Sigmoid colon (tissue), 7 donors: ENCODE data around the gene ADK. TPM values are rescaled to one million over a fixed set of nuclear protein-coding genes. Genes with fewer than 3 reads are reported as not detected.
"Not testable (repeated sequence)": the region's sequence is repeated elsewhere in the genome, so short reads cannot be mapped to it uniquely, and the experiment has no call there.

ENCODE experiments used
- DNase-seq: peaks from one replicate; pipeline ENCODE4 v3.0.0-alpha.2; 2019
- H3K27ac ChIP-seq, 4 donors: fragments of 200-600 bp; sonication (generic); one replicate each; pipeline ENCODE4 v1.5.1; 2016 to 2019; ENCODE audit warnings: mild to moderate bottlenecking in 1 of 4
- H3K27me3 ChIP-seq, 3 donors: fragments of 200-600 bp; sonication (generic); one replicate each; pipeline ENCODE4 v1.5.1; 2019; ENCODE audit warnings: mild to moderate bottlenecking in 1 of 3
- H3K36me3 ChIP-seq, 4 donors: fragments of 200-600 bp; sonication (generic); one replicate each; pipeline ENCODE4 v1.5.1; 2016 to 2019
- H3K4me1 ChIP-seq, 4 donors: fragments of 200-600 bp; sonication (generic); one replicate each; pipeline ENCODE4 v1.5.1; 2017 to 2019
- H3K4me3 ChIP-seq, 4 donors: fragments of 200-600 bp; sonication (generic); one replicate each; pipeline ENCODE4 v1.5.1; 2017 to 2019; ENCODE audit warnings: mild to moderate bottlenecking in 2 of 4, moderate library complexity in 1 of 4
- H3K9me3 ChIP-seq, 4 donors: fragments of 200-600 bp in 3 of 4; sonication (generic) in 3 of 4; one replicate each; pipeline versions ENCODE4 v1.5.1 to v1.6.1; 2013 to 2019
- CTCF ChIP-seq, 4 experiments: fragments of 450-650 bp in 3 of 4; fragments of 200-600 bp in 1 of 4; IDR thresholded peaks; one replicate each; pipeline ENCODE4 v1.5.1; 2016 to 2019; ENCODE audit warnings: antibody characterized with exemption in 4 of 4, mild to moderate bottlenecking in 3 of 4, moderate library complexity in 2 of 4
- EP300 ChIP-seq, 4 donors: sonication (generic); formaldehyde crosslinking; IDR thresholded peaks; one replicate each; pipeline ENCODE4 v1.6.1; 2017; ENCODE audit warnings: antibody characterized with exemption in 4 of 4
- POLR2A ChIP-seq, 2 donors: fragments of 450-650 bp; IDR thresholded peaks; one replicate each; pipeline ENCODE4 v1.6.1; 2016; ENCODE audit warnings: antibody characterized with exemption in 2 of 2, mild to moderate bottlenecking in 2 of 2, moderate library complexity in 2 of 2
- POLR2AphosphoS5 ChIP-seq, 4 donors: sonication (generic); formaldehyde crosslinking; IDR thresholded peaks; one replicate each; pipeline ENCODE4 v1.6.1; 2017; ENCODE audit warnings: antibody characterized with exemption in 4 of 4
- WGBS, 2 donors: extraction: QIAGEN DNeasy Blood & Tissue Kit; methylation state at CpG; one replicate each; pipeline ENCODE4 v1.1.7; 2013; 5-methylcytosine and 5-hydroxymethylcytosine counted together
- intact Hi-C: fragments of 100-400 bp; cut with DNase I; formaldehyde crosslinking; loops from one replicate; pipeline ENCODE4 v1.15.1; 2023
- polyA plus RNA-seq, 3 donors: library from polyadenylated mRNA; stranded (reverse); fragments of 200-250 nt; gene quantifications; one replicate each; pipeline ENCODE4 v1.2.3, GENCODE V29; 2013
- total RNA-seq, 4 donors: library from RNA; depleted of rRNA; stranded (reverse); fragments of >200 nt; gene quantifications; one replicate each; pipeline ENCODE4 v1.1.0, GENCODE V29; 2016
- donor health status: healthy with polysubstance abuse.
- donor health status: Bipolar disorder and iron deficiency.
- donor health status: healthy.

The ADK gene
- total and polyA plus RNA-seq, 7 donors: 15.2 to 31.3 (median 25.3) TPM

- H3K27me3 ChIP-seq: no peaks in the 10 kb centered on the region
- DNase-seq: no peak
- intact Hi-C loops: no loop called here
- H3K27ac ChIP-seq: no peak overlapping the region
- 97 to 98% methylated on average over 3 of the region's 3 CpGs for WGBS, 2 donors
- no peaks in the 10 kb centered on the region for H3K4me1 ChIP-seq
- H3K9me3 ChIP-seq: no peaks in the 10 kb centered on the region
- H3K4me3 ChIP-seq: no peak overlapping the region
- TF ChIP-seq POLR2AphosphoS5 (IDR thresholded peaks at IDR 0.05): no peak
- TF ChIP-seq EP300 (IDR thresholded peaks at IDR 0.05): no peak
- no peak for TF ChIP-seq POLR2A (IDR thresholded peaks at IDR 0.05)
- TF ChIP-seq CTCF (IDR thresholded peaks at IDR 0.05): no peak
- H3K36me3 ChIP-seq: no peaks in the 10 kb centered on the region
These were observed 424.2 kb downstream of the ADK start for GRCh38 chr10:74575191-74575720.

DNA sequence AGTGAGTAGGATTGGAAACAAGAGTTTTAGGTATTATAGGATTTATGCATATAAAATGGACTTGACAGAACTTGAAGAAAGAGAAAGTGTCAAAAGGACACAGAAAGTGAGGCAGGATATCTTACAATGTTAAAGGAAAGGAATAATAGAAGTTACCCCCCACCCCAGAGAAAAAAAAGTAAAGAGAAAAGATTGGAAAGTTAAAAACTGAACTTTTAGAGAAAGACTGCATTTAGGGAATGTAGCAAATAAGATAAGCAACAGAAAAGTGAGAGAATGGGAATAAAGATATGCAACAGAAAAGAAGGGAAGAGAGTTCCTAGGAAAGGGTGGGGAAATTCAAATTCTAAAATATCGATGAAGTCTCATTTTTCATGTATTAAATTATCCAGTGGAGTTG is 424.9 kb downstream of the ADK start:
- Histone ChIP-seq H3K27me3 (no peaks in the 10 kb centered on the region), H3K27ac (no peak overlapping the region), H3K4me3 (no peak overlapping the region), H3K36me3 (no peaks in the 10 kb centered on the region), H3K4me1 (no peaks in the 10 kb centered on the region), H3K9me3 (no peaks in the 10 kb centered on the region)
- no peak for DNase-seq
- TF ChIP-seq CTCF (IDR thresholded peaks at IDR 0.05) (no peak), POLR2AphosphoS5 (IDR thresholded peaks at IDR 0.05) (no peak), POLR2A (IDR thresholded peaks at IDR 0.05) (no peak), EP300 (IDR thresholded peaks at IDR 0.05) (no peak)
- intact Hi-C loops: no loop called here
- whole genome bisulfite sequencing, 2 donors: 97 to 98% methylated on average over 1 of the region's 1 CpG

DNA sequence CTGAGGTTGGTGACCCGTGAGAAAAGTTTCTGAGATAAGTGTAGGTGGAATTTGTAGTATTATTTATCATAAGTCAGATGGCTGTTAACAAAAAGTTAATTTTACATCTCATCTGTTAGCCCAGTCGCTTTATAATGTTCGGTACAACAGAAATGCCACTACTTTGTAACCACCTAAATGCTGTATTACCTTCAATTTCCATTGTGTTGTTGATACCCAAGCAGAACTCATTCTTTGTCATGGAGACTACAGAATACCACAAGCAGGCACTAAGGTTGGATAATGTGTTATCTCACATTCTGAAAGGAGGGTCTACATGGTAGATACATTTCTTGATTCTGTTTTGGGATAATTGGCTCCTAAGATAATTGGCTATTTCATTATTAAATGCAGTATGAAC is 425.6 kb downstream of the ADK start:
- TF ChIP-seq CTCF (IDR thresholded peaks at IDR 0.05) (no peak), EP300 (IDR thresholded peaks at IDR 0.05) (no peak), POLR2AphosphoS5 (IDR thresholded peaks at IDR 0.05) (no peak), POLR2A (IDR thresholded peaks at IDR 0.05) (no peak)
- H3K4me3 ChIP-seq: no peak overlapping the region
- no peaks in the 10 kb centered on the region for H3K36me3 ChIP-seq
- no peaks in the 10 kb centered on the region for H3K27me3 ChIP-seq
- no peak for DNase-seq
- H3K9me3 ChIP-seq: no peaks in the 10 kb centered on the region
- H3K27ac ChIP-seq: no peak overlapping the region
- WGBS, 2 donors: 94 to 97% methylated on average over 3 of the region's 3 CpGs
- intact Hi-C loops: no loop called here
- H3K4me1 ChIP-seq: no peaks in the 10 kb centered on the region

DNA sequence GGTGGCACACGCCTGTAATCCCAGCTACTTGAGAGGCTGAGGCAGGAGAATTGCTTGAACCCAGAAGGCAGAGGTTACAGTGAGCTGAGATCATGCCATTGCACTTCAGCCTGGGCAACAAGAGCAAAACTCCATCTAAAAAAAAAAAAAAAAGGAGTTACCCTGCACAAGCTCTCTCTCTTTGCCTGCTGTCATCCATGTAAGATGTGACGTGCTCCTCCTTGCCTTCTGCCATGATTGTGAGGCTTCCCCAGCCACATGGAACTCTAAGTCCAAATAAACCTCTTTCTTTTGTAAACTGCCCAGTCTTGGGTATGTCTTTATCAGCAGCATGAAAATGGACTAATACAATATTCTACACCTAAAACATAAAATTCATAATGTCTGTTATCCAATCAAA is 429.4 kb downstream of the ADK start:
- H3K27me3 ChIP-seq, H3K9me3 ChIP-seq, H3K4me3 ChIP-seq, H3K27ac ChIP-seq, H3K36me3 ChIP-seq, DNase-seq, intact Hi-C loops: not testable (repeated sequence)
- peaks cover 0 to 13% (median 5%) of the 10 kb centered on the region in 4 donors for H3K4me1 ChIP-seq
- WGBS, 2 donors: 94 to 97% methylated on average over 2 of the region's 2 CpGs

GRCh38 chr10:74582566-74582965 is 431.5 kb downstream of the ADK start:
- DNase-seq: no peak
- intact Hi-C loops: no loop called here
- TF ChIP-seq CTCF (IDR thresholded peaks at IDR 0.05) (no peak), POLR2A (IDR thresholded peaks at IDR 0.05) (no peak), POLR2AphosphoS5 (IDR thresholded peaks at IDR 0.05) (no peak), EP300 (IDR thresholded peaks at IDR 0.05) (no peak)
- Histone ChIP-seq H3K9me3 (no peaks in the 10 kb centered on the region), H3K4me1 (peaks cover 0 to 35% (median 26%) of the 10 kb centered on the region in 4 donors), H3K27ac (no peak overlapping the region), H3K27me3 (no peaks in the 10 kb centered on the region), H3K4me3 (no peak overlapping the region), H3K36me3 (no peaks in the 10 kb centered on the region)
- WGBS, 2 donors: 85 to 89% methylated on average over 1 of the region's 1 CpG
